ENCODE data around the gene SHMT2.
"Not testable (repeated sequence)": the region's sequence is repeated elsewhere in the genome, so short reads cannot be mapped to it uniquely, and the experiment has no call there.

Gene SHMT2

GRCh38 chr12:57272337-57273151 is 43.0 kb downstream of the SHMT2 start:
- DNase-seq: no peak

GRCh38 chr12:57273516-57273915 is 44.0 kb downstream of the SHMT2 start:
- no peak for DNase-seq

DNA sequence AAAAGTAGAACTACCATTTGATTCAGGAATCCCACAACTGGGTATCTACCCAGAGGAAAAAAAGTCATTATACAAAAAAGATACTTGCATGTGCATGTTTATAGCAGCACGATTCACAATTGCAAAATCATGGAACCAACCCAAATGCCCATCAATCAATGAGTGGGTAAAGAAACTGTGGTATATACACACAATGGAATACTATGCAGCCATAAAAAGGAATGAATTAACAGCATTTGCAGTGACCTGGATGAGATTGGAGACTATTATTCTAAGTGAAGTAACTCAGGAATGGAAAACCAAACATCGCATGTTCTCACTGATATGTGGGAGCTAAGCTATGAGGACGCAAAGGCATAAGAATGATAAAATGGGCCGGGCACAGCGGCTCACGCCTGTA is 46.7 kb downstream of the SHMT2 start:
- DNase-seq: not testable (repeated sequence)

DNA sequence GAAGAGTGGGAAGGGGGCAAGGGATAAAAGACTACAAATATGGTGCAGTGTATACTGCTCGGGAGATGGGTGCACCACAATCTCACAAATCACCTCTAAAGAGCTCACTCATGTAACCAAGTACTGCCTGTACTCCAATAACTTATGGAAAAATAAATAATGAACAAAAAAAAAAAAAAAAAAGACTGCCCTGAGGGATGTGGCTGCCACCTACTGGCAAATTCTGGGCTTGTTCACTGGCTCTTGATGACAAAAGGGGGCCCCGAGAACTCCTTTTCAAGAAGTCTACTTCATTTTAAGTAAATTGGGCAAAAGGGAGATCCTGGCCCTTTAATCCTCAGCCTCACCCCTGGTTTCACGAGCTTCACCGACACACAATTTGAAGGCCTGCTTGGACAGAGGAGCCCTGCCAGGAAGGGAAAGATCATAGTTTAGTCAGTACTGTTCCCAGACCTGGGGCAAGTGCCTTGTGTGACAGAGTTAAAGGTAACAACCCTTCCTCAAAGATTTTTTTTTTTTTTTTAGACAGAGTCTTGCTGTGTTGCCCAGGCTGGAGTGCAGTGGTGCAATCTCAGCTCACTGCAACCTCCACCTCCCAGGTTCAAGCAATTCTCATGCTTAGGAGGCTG is 47.5 kb downstream of the SHMT2 start:
- no peak for DNase-seq

- no peak for DNase-seq
Measured at GRCh38 chr12:57278465-57279381, 49.2 kb downstream of the SHMT2 start.

GRCh38 chr12:57280211-57281062 is 50.9 kb downstream of the SHMT2 start:
- peak; percentile 57 to 87 for DNase-seq

DNA sequence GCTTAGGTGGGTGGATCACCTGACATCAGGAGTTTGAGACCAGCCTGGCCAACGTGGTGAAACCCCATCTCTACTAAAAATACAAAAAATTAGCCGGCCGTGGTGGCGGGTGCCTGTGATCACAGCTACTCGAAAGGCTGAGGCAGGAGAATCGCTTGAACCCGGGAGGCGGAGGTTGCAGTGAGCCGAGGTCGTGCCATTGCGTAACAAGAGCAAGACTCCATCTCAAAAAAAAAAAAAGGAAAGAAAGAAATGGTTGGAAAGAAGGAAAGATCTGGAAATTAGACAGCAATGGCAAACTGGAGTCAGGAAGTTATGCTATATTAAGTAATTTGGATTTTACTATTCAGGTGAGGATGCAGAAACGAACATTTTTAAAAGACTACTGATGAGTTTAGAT is 52.6 kb downstream of the SHMT2 start:
- DNase-seq: not testable (repeated sequence)
